Mesenchymal stem cell (in vitro differentiated cells and primary cell): ENCODE measurements around the gene SORBS2.

Source experiments
- DNase-seq: peaks from one replicate; pipeline ENCODE4 v3.0.0-alpha.2; 2013
- H2AFZ ChIP-seq: one replicate; pipeline ENCODE4 v1.6.1; 2013; ENCODE audit warnings: low read depth, mild to moderate bottlenecking, control low read depth, inconsistent platforms, low read length, moderate library complexity
- H2AK5ac ChIP-seq: 2 replicates; pipeline ENCODE4 v1.6.1; 2013; ENCODE audit warnings: low read length, moderate library complexity, mild to moderate bottlenecking, inconsistent platforms; ENCODE audit not compliant: severe bottlenecking
- H2BK120ac ChIP-seq: one replicate; pipeline ENCODE4 v1.6.1; 2013; ENCODE audit warnings: low read depth, mild to moderate bottlenecking, inconsistent platforms, low read length, moderate library complexity
- H2BK12ac ChIP-seq, 2 experiments: one replicate each; pipeline ENCODE4 v1.6.1; 2013; ENCODE audit warnings: inconsistent platforms in 2 of 2, low read length in 2 of 2, mild to moderate bottlenecking in 2 of 2, moderate library complexity in 2 of 2, control low read depth in 1 of 2
- H2BK15ac ChIP-seq: one replicate; pipeline ENCODE4 v1.6.1; 2013; ENCODE audit warnings: mild to moderate bottlenecking, low read depth, inconsistent platforms; ENCODE audit not compliant: poor library complexity, severe bottlenecking
- H2BK5ac ChIP-seq: 2 replicates; pipeline ENCODE4 v1.6.1; 2013; ENCODE audit warnings: low read depth, mild to moderate bottlenecking, low read length, control low read depth, inconsistent platforms; ENCODE audit not compliant: poor library complexity, severe bottlenecking
- H3K14ac ChIP-seq, 2 experiments: one replicate each; pipeline ENCODE4 v1.6.1; 2013; ENCODE audit warnings: inconsistent platforms in 2 of 2, low read length in 2 of 2, control low read depth in 1 of 2, mild to moderate bottlenecking in 1 of 2, moderate library complexity in 1 of 2
- H3K18ac ChIP-seq, 2 experiments: one replicate each; pipeline ENCODE4 v1.6.1; 2013; ENCODE audit warnings: inconsistent platforms in 2 of 2, low read length in 2 of 2, control low read depth in 1 of 2, low read depth in 1 of 2, mild to moderate bottlenecking in 1 of 2
- H3K23ac ChIP-seq, 2 experiments: one replicate each; pipeline ENCODE4 v1.6.1; 2013; ENCODE audit warnings: inconsistent platforms in 2 of 2, low read length in 2 of 2, mild to moderate bottlenecking in 2 of 2, moderate library complexity in 2 of 2, control low read depth in 1 of 2
- H3K27ac ChIP-seq: 2 replicates; pipeline ENCODE4 v1.5.1; 2013; ENCODE audit warnings: mild to moderate bottlenecking, moderate library complexity, low read length, control low read depth, inconsistent platforms; ENCODE audit not compliant: poor library complexity, severe bottlenecking
- H3K27me3 ChIP-seq, 2 experiments: 2 replicates each; pipeline versions ENCODE4 v1.6.1 to v1.7.0; 2013; ENCODE audit warnings: low read length in 2 of 2, mild to moderate bottlenecking in 2 of 2, moderate library complexity in 2 of 2, control low read depth in 1 of 2, inconsistent platforms in 1 of 2; ENCODE audit not compliant: control insufficient read depth in 1 of 2, insufficient read depth in 1 of 2
- H3K36me3 ChIP-seq, 2 experiments: 2 replicates each; pipeline versions ENCODE4 v1.6.1 to v1.7.0; 2013; ENCODE audit warnings: low read length in 2 of 2, control low read depth in 1 of 2, inconsistent platforms in 1 of 2, low read depth in 1 of 2, mild to moderate bottlenecking in 1 of 2; ENCODE audit not compliant: insufficient read depth in 2 of 2, control insufficient read depth in 1 of 2
- H3K4ac ChIP-seq, 2 experiments: one replicate each; pipeline ENCODE4 v1.6.1; 2013; ENCODE audit warnings: inconsistent platforms in 2 of 2, low read length in 2 of 2, mild to moderate bottlenecking in 2 of 2, moderate library complexity in 2 of 2, control low read depth in 1 of 2, low read depth in 1 of 2
- H3K4me1 ChIP-seq: 2 replicates; pipeline ENCODE4 v1.6.1; 2013; ENCODE audit warnings: low read depth, low read length, control low read depth; ENCODE audit not compliant: control insufficient read depth, insufficient read depth
- H3K4me2 ChIP-seq: 2 replicates; pipeline ENCODE4 v1.6.1; 2013; ENCODE audit warnings: low read length, mild to moderate bottlenecking, inconsistent platforms; ENCODE audit not compliant: poor library complexity, severe bottlenecking
- H3K4me3 ChIP-seq, 2 experiments: 2 replicates each; pipeline versions ENCODE4 v1.5.1 to v1.7.0; 2013; ENCODE audit warnings: low read length in 2 of 2, mild to moderate bottlenecking in 2 of 2, control low read depth in 1 of 2, low read depth in 1 of 2; ENCODE audit not compliant: insufficient read depth in 1 of 2
- H3K79me1 ChIP-seq: replicated peaks from 2 replicates; pipeline ENCODE4 v1.6.1; 2013; ENCODE audit warnings: mild to moderate bottlenecking, control low read depth, low read length, inconsistent platforms; ENCODE audit not compliant: poor library complexity, severe bottlenecking
- H3K9ac ChIP-seq: 2 replicates; pipeline ENCODE4 v1.7.0; 2013; ENCODE audit warnings: mild to moderate bottlenecking, low read length, moderate library complexity
- H3K9me3 ChIP-seq: 2 replicates; pipeline ENCODE4 v1.7.0; 2013; ENCODE audit warnings: mild to moderate bottlenecking, low read length; ENCODE audit not compliant: control insufficient read depth
- H4K8ac ChIP-seq: one replicate; pipeline ENCODE4 v1.6.1; 2013; ENCODE audit warnings: inconsistent platforms, mild to moderate bottlenecking, low read length, moderate library complexity
- H4K91ac ChIP-seq: one replicate; pipeline ENCODE4 v1.6.1; 2013; ENCODE audit warnings: mild to moderate bottlenecking, low read length, inconsistent platforms
- WGBS: methylation state at CpG from one replicate; pipeline ENCODE4 v1.1.7; 2013; ENCODE audit warnings: mixed read lengths; 5-methylcytosine and 5-hydroxymethylcytosine counted together

Gene SORBS2

DNA sequence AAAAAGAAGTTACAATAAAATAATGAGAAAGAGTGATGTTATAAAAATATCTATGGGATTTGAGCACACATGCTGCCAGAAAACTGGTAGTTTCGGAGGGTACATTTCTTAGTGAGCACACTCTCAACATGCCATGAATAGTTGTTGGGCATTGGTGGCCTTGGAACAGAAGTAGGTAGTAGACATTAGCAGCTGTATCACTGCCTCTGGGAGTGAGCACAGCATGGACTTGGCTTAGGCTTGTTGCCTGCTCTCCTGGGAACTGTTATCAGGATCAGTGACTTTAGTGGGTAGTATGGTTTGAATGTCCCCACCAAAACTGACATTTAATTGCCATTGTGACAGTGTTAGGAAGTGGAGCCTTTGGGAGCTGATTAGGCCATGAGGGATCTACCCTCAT lies 263.4 kb downstream of the SORBS2 start:
- Histone ChIP-seq H2BK12ac (no peak overlapping the region), H2AK5ac (no peak overlapping the region), H3K27ac (no peak overlapping the region), H3K4me1 (no peaks in the 10 kb centered on the region), H3K23ac (no peak overlapping the region), H2BK120ac (no peak overlapping the region), H3K27me3 (peaks cover under 1 to 5% of the 10 kb centered on the region in 2 experiments), H3K18ac (no peak overlapping the region), H2BK5ac (no peak overlapping the region), H4K8ac (no peak overlapping the region), H3K9ac (no peak overlapping the region), H3K36me3 (no peaks in the 10 kb centered on the region), H3K4me2 (no peak overlapping the region), H3K4me3 (no peak overlapping the region), H3K4ac (no peak overlapping the region), H3K9me3 (no peaks in the 10 kb centered on the region), H3K14ac (no peak overlapping the region), H2BK15ac (no peak overlapping the region), H4K91ac (no peak overlapping the region), H2AFZ (no peak overlapping the region), H3K79me1 (no peaks in the 10 kb centered on the region)
- 94% methylated on average over 1 of the region's 1 CpG for WGBS
- no peak for DNase-seq

DNA sequence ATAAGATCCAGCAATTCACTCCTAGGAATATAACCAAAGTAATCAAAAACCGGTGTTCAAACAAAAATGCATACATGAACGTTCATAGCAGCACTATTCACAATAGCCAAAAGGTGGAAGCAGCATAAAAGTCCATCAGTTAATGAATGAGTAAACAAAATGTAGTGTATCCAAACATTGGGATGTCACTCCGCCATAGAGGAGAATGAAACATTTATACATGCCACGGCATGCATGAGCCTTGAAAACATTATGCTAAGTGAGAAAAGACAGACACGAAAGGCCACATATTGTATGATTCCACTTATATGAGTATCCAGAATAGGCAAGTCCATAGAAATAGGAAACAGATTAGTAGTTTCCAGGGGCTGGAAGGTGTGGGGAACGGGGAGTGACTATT lies 265.7 kb downstream of the SORBS2 start:
- Histone ChIP-seq H2BK12ac (no peak overlapping the region), H3K27ac (no peak overlapping the region), H3K23ac (no peak overlapping the region), H2BK5ac (no peak overlapping the region), H4K91ac (no peak overlapping the region), H3K4me1 (no peaks in the 10 kb centered on the region), H3K14ac (no peak overlapping the region), H4K8ac (no peak overlapping the region), H2AK5ac (no peak overlapping the region), H3K27me3 (peaks cover 8 to 10% of the 10 kb centered on the region in 2 experiments), H3K9ac (no peak overlapping the region), H3K18ac (no peak overlapping the region), H3K4me2 (no peak overlapping the region), H3K79me1 (no peaks in the 10 kb centered on the region), H3K9me3 (no peaks in the 10 kb centered on the region), H3K36me3 (no peaks in the 10 kb centered on the region), H3K4ac (no peak overlapping the region), H2BK15ac (no peak overlapping the region), H3K4me3 (no peak overlapping the region), H2AFZ (no peak overlapping the region), H2BK120ac (no peak overlapping the region)
- DNase-seq, result no peak
- WGBS, result 92% methylated on average over 5 of the region's 6 CpGs

DNA sequence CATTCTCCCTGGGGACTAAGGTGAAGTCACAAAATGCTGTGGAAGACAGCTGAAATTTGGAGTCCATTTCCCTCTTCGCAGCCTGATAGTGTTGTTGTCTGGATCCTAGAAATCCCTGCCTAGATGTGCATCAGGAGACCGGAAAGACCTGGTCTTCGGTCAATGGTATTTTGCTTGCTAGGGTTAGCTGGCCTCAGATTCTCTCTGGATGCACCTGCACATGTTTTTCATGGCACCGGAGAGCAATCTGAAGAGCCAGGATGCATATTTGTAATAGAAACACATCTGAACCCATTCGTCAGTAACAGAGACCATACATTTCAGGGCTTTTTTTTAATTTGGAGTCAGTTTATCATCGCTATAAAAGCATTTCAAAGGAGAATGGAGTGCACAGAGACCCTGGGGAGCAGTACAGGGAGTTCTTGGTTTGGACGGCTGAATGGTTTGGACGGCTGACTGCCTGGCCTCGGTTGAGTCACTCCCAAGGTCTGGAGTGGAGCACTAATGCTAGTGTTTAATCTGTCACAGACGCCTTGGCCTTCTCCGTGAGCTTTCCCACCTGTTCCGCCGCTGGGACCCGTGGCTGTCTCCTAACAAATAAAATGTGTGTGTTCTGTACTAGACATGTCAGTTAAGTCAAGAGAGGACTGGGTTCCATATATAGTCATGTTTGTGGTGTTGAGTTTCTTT lies 269.2 kb downstream of the SORBS2 start:
- no peak overlapping the region for H4K91ac ChIP-seq
- no peak overlapping the region for H2BK12ac ChIP-seq
- no peak overlapping the region for H3K4me2 ChIP-seq
- no peaks in the 10 kb centered on the region for H3K9me3 ChIP-seq
- DNase-seq, result peak; percentile 79
- H3K79me1 ChIP-seq, result no peaks in the 10 kb centered on the region
- no peak overlapping the region for H3K9ac ChIP-seq
- H2BK15ac ChIP-seq, result no peak overlapping the region
- whole genome bisulfite sequencing, result 61% methylated on average over 13 of the region's 14 CpGs
- H4K8ac ChIP-seq, result peak overlapping the region; percentile 7
- no peaks in the 10 kb centered on the region for H3K36me3 ChIP-seq
- H2BK120ac ChIP-seq, result no peak overlapping the region
- no peak overlapping the region for H3K23ac ChIP-seq
- H3K18ac ChIP-seq, result no peak overlapping the region
- no peaks in the 10 kb centered on the region for H3K4me1 ChIP-seq
- H3K14ac ChIP-seq, result no peak overlapping the region
- no peak overlapping the region for H3K4me3 ChIP-seq
- no peak overlapping the region for H3K4ac ChIP-seq
- H2AFZ ChIP-seq, result no peak overlapping the region
- no peak overlapping the region for H2BK5ac ChIP-seq
- H2AK5ac ChIP-seq, result no peak overlapping the region
- H3K27me3 ChIP-seq, result peaks cover 29 to 44% of the 10 kb centered on the region in 2 experiments
- no peak overlapping the region for H3K27ac ChIP-seq

DNA sequence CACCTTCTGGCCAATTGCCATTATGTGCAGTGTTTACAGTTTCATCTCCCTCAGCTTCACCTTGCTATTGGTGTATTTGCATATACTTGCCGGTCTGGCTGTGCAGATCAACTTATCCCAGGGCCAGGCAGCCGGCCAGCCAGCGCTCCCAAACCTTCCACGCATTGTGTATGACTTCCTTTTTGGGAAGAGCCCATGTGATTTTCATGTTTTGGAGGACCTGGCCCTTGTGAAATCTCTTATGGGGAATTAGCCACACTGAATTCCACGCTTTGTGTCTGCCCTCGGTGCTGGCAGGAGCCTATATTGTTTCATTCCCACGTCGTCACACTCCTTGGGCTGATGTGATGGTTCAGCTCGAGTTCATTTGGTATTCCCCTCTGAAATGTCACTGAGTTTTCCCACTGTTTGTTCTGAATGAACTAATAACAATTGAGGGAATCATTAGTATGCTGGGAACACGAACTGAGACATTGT lies 270.7 kb downstream of the SORBS2 start:
- Histone ChIP-seq H3K9me3 (no peaks in the 10 kb centered on the region), H4K91ac (no peak overlapping the region), H2AK5ac (no peak overlapping the region), H3K36me3 (no peaks in the 10 kb centered on the region), H3K27me3 (peaks cover 41 to 55% of the 10 kb centered on the region in 2 experiments), H2BK5ac (no peak overlapping the region), H2BK15ac (peak overlapping the region; percentile 15), H2BK120ac (no peak overlapping the region), H3K4ac (no peak overlapping the region), H3K23ac (peak overlapping the region in 1 of 2 experiments; percentile 31), H3K79me1 (no peaks in the 10 kb centered on the region), H4K8ac (no peak overlapping the region), H3K14ac (no peak overlapping the region), H3K9ac (no peak overlapping the region), H3K18ac (no peak overlapping the region), H3K4me2 (no peak overlapping the region), H2AFZ (no peak overlapping the region), H3K4me3 (no peak overlapping the region), H2BK12ac (peak overlapping the region in 1 of 2 experiments; percentile 24), H3K4me1 (peaks cover 1% of the 10 kb centered on the region), H3K27ac (no peak overlapping the region)
- no peak for DNase-seq
- 83% methylated on average over 10 of the region's 10 CpGs for WGBS
